Measurements from ENCODE around the gene MBP. TPM values are rescaled to one million over a fixed set of nuclear protein-coding genes. Genes with fewer than 3 reads are reported as not detected.

Gene MBP
- total and polyA plus RNA-seq, 2 of the 4 experiments (the other 2 are of a cell fraction) = 0.72 to 0.90 TPM

DNA sequence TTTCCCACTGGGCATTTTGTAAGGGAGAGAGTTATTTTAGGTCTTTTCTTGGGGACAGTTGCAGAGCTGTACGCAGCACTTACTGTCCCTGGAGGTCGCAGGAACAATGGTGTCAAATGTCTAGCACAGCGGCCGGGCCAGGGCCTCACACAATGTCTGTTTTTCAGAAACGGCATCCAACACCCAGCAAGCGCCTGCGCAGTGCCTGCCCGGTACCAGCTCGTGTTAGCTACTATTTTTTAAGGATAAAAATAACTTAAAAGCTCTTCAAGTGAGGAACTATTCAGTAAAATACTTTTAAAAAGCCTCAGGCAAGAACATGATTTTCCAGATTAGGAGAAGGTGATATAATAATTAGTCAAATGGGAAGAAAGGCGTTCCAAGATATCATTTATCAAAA lies 90.0 kb downstream of the MBP start:
- Histone ChIP-seq H2AK5ac (ENCODE audit: low read depth, low read length) (no peak overlapping the region), H4K5ac (ENCODE audit: low read depth, low read length) (no peak overlapping the region), H3K79me1 (ENCODE audit: low read depth in 1 of 2, low read length in 2 of 2) (no peaks in the 10 kb centered on the region), H3K9ac (ENCODE audit: low read depth, low read length) (no peak overlapping the region), H2BK5ac (ENCODE audit: low read depth, low read length, poor library complexity, severe bottlenecking) (no peak overlapping the region), H4K8ac (ENCODE audit: low read depth in 2 of 2, low read length in 2 of 2) (no peak overlapping the region), H3K18ac (ENCODE audit: low read depth, low read length) (no peak overlapping the region), H3K4me3 (ENCODE audit: insufficient read depth, low read depth, low read length) (no peak overlapping the region), H3K9me3 (ENCODE audit: control insufficient read depth, insufficient read depth, low read length) (no peaks in the 10 kb centered on the region), H2AFZ (replicated peaks; ENCODE audit: low read length, poor library complexity) (no peak overlapping the region), H2BK120ac (ENCODE audit: low read depth, low read length) (no peak overlapping the region), H3K23ac (ENCODE audit: low read depth, low read length) (no peak overlapping the region), H3K36me3 (ENCODE audit: control insufficient read depth, insufficient read depth, low read length) (no peaks in the 10 kb centered on the region), H3K27me3 (ENCODE audit: control insufficient read depth, insufficient read depth, low read length) (no peaks in the 10 kb centered on the region; the same call in 1 of the 2 replicates), H3K9me1 (ENCODE audit: insufficient read depth, low read length) (no peaks in the 10 kb centered on the region), H3K56ac (ENCODE audit: extremely low read depth, insufficient read depth, low read length) (no peak overlapping the region), H3K14ac (replicated peaks; ENCODE audit: low read depth, low read length) (no peak overlapping the region), H3K4me2 (ENCODE audit: low read depth, low read length) (no peak overlapping the region), H3K27ac (ENCODE audit: insufficient read depth, low read length) (no peak overlapping the region), H4K91ac (ENCODE audit: insufficient read depth, low read depth, low read length) (no peak overlapping the region), H3K4ac (ENCODE audit: low read depth, low read length) (no peak overlapping the region), H2AK9ac (replicated peaks; ENCODE audit: low read depth, low read length, poor library complexity) (no peak overlapping the region), H4K20me1 (ENCODE audit: insufficient read depth, low read length) (no peaks in the 10 kb centered on the region), H2BK20ac (ENCODE audit: low read depth, low read length) (no peak overlapping the region), H3K4me1 (ENCODE audit: control insufficient read depth, insufficient read depth, low read length) (no peaks in the 10 kb centered on the region), H2BK15ac (ENCODE audit: low read depth, low read length) (no peak overlapping the region)
- ChIA-PET CTCF (interaction anchor here (1.3 kb wide), 1 partner anchor 11 kb away, joined by 5 read pairs; no protein-coding TSS in a partner anchor), POLR2A (ENCODE audit: unreplicated experiment) (no interaction called here)
- WGBS, 2 experiments (ENCODE audit: extremely low coverage in 2 of 2, insufficient read length in 1 of 2) = 61% methylated on average over 4 of the region's 10 CpGs; no CpG with 5 or more reads in 1 of the 2 experiments
- no peak for DNase-seq
- no TSS peak for BruUV-seq (replicated peaks)
- in situ Hi-C loops (cut with MboI; ENCODE audit: low sequenced_read_pairs) (no loop called here), dilution Hi-C loops (cut with HindIII; ENCODE audit: low sequenced_read_pairs, unreplicated experiment) (no loop called here), intact Hi-C loops (cut with micrococcal nuclease) (no loop called here)
- TF ChIP-seq ELK1 (IDR thresholded peaks at IDR 0.05; ENCODE audit: borderline replicate concordance, low read depth, low read length) (no peak), MAZ (IDR thresholded peaks at IDR 0.05; ENCODE audit: borderline replicate concordance, low read depth, low read length) (no peak), RAD21 (IDR thresholded peaks at IDR 0.05; ENCODE audit: low read length) (no peak), CEBPB (IDR thresholded peaks at IDR 0.05; ENCODE audit: low read depth, low read length) (no peak)
- no peak for ATAC-seq (ENCODE audit: low read depth)

All from IMR-90 (cell line).